Right lobe of liver (tissue), 6 donors: ENCODE data around the gene MXI1. TPM values are rescaled to one million over a fixed set of nuclear protein-coding genes. Genes with fewer than 3 reads are reported as not detected.

ENCODE experiments used
- ATAC-seq, 4 donors: fragments of 200-7000 bp; cut with Tn5 transposase; one replicate each; pipeline ENCODE4 v1.9.1; 2020; ENCODE audit warnings: mild to moderate bottlenecking in 4 of 4, moderate library complexity in 4 of 4
- DNase-seq, 3 donors: peaks; one replicate each; pipeline ENCODE4 v3.0.0-alpha.2; 2020
- H3K27ac ChIP-seq, 3 donors: fragments of 200-600 bp; one replicate each; pipeline ENCODE4 v1.8.0; 2022
- H3K27me3 ChIP-seq, 2 donors: fragments of 200-600 bp; one replicate each; pipeline ENCODE4 v1.8.0; 2022
- H3K36me3 ChIP-seq, 4 donors: fragments of 200-600 bp; sonication (generic) in 1 of 4; one replicate each; pipeline versions ENCODE4 v1.5.1 to v1.8.0; 2017 to 2022; ENCODE audit warnings: control low read depth in 1 of 4
- H3K4me1 ChIP-seq, 4 donors: fragments of 200-600 bp; sonication (generic) in 1 of 4; one replicate each; pipeline versions ENCODE4 v1.5.1 to v1.8.0; 2017 to 2022; ENCODE audit warnings: control low read depth in 1 of 4
- H3K4me3 ChIP-seq, 3 donors: fragments of 200-600 bp; one replicate each; pipeline ENCODE4 v1.8.0; 2022
- H3K9me3 ChIP-seq, 4 donors: fragments of 200-600 bp; sonication (generic) in 1 of 4; one replicate each; pipeline versions ENCODE4 v1.5.1 to v1.8.0; 2017 to 2022; ENCODE audit warnings: control low read depth in 1 of 4
- CTCF ChIP-seq, 4 donors: fragments of 200-600 bp in 3 of 4; fragments of 450-650 bp in 1 of 4; IDR thresholded peaks; one replicate each; pipeline versions ENCODE4 v1.5.1 to v1.8.0; 2016 to 2022; ENCODE audit warnings: antibody characterized with exemption in 4 of 4, mild to moderate bottlenecking in 2 of 4
- POLR2A ChIP-seq: fragments of 450-650 bp; IDR thresholded peaks from one replicate; pipeline ENCODE4 v1.6.1; 2017; ENCODE audit warnings: antibody characterized with exemption, mild to moderate bottlenecking
- WGBS: methylation state at CpG from one replicate; pipeline ENCODE4 v1.1.6; 2018; ENCODE audit warnings: low coverage, low lambda C conversion rate; ENCODE audit not compliant: insufficient coverage; ENCODE audit errors: missing lambda C conversion rate; 5-methylcytosine and 5-hydroxymethylcytosine counted together
- intact Hi-C, 2 donors: fragments of 100-400 bp; cut with DNase I; formaldehyde crosslinking; loops; one replicate each; pipeline versions ENCODE4 v1.11.2 to v1.14.1; 2022
- total RNA-seq, 6 experiments: library from RNA; depleted of rRNA in 2 of 6; stranded (reverse); fragments of >200 nt in 2 of 6; fragmentation: NEBNext Ultra II Directional in 3 of 6; extraction: Animal tissue kit (Norgen Biotek cat#: 25700) in 3 of 6; gene quantifications; one replicate each; pipeline versions ENCODE4 v1.1.0 to v1.2.4, GENCODE V29; 2016 to 2023
- donor health status: DM: no; HTN: yes; CAD: no.
- donor health status: DM: no; HTN: no; CAD: no.
- donor health status: DM: no; HTN: no; CAD: no.
- donor health status: DM: no; HTN: yes; CAD: no.
- donor health status: DM: no; HTN: yes; CAD: no.

The MXI1 gene
- total RNA-seq, 6 experiments from 2014 or later: 17.1 to 32.6 (median 26.5) TPM

GRCh38 chr10:110218632-110219031, 11.2 kb downstream of the MXI1 start:
- H3K4me1 ChIP-seq: peaks cover 0 to 2% (median 0%) of the 10 kb centered on the region in 4 donors
- H3K4me3 ChIP-seq: no peak overlapping the region
- no peaks in the 10 kb centered on the region for H3K36me3 ChIP-seq
- H3K9me3 ChIP-seq: no peaks in the 10 kb centered on the region
- DNase-seq (no peak), ATAC-seq (no peak)
- no peak for TF ChIP-seq POLR2A
- no peak for TF ChIP-seq CTCF (IDR thresholded peaks at IDR 0.05)
- no peaks in the 10 kb centered on the region for H3K27me3 ChIP-seq
- WGBS: 91% methylated on average over 4 of the region's 6 CpGs
- intact Hi-C loops: loop anchor here in 1 of 2 donors (5.0 kb wide), 1 partner anchor 76 kb away; no protein-coding TSS in a partner anchor
- no peak overlapping the region for H3K27ac ChIP-seq

- Histone ChIP-seq H3K36me3 (no peaks in the 10 kb centered on the region), H3K4me3 (no peak overlapping the region), H3K9me3 (no peaks in the 10 kb centered on the region), H3K27ac (no peak overlapping the region), H3K4me1 (peaks cover 0 to 2% (median 0%) of the 10 kb centered on the region in 4 donors), H3K27me3 (no peaks in the 10 kb centered on the region)
- no peak for TF ChIP-seq CTCF (IDR thresholded peaks at IDR 0.05)
- TF ChIP-seq POLR2A: no peak
- WGBS: 82% methylated on average over 7 of the region's 7 CpGs
- no peak for ATAC-seq
- DNase-seq: no peak
- intact Hi-C loops: loop anchor here (5.0 to 10.0 kb wide), 2 partner anchors 55 to 78 kb away; no protein-coding TSS in a partner anchor
Observed at GRCh38 chr10:110219884-110220283, 12.5 kb downstream of the MXI1 start.

- Histone ChIP-seq H3K27me3 (no peaks in the 10 kb centered on the region), H3K36me3 (no peaks in the 10 kb centered on the region), H3K4me1 (peaks cover 0 to 2% (median 0%) of the 10 kb centered on the region in 4 donors), H3K4me3 (no peak overlapping the region), H3K9me3 (no peaks in the 10 kb centered on the region), H3K27ac (no peak overlapping the region)
- intact Hi-C loops: loop anchor here in 1 of 2 donors (10.0 kb wide), 1 partner anchor 54 kb away; no protein-coding TSS in a partner anchor
- TF ChIP-seq CTCF (IDR thresholded peaks at IDR 0.05): no peak
- TF ChIP-seq POLR2A: no peak
- DNase-seq (peak in 1 of 3 donors; percentile 38), ATAC-seq (peak in 2 of 4 donors; percentile 10 to 37)
- WGBS: 48% methylated on average over 2 of the region's 2 CpGs
Observed at GRCh38 chr10:110220398-110220797, 13.0 kb downstream of the MXI1 start.

- Histone ChIP-seq H3K4me1 (peaks cover 0 to 2% (median 0%) of the 10 kb centered on the region in 4 donors), H3K36me3 (no peaks in the 10 kb centered on the region), H3K9me3 (no peaks in the 10 kb centered on the region), H3K27ac (peak overlapping the region in 2 of 3 donors; percentile 5 to 17), H3K27me3 (no peaks in the 10 kb centered on the region), H3K4me3 (peak overlapping the region in 2 of 3 donors; percentile 4 to 23)
- DNase-seq (no peak), ATAC-seq (no peak)
- intact Hi-C loops: loop anchor here in 1 of 2 donors (10.0 kb wide), 1 partner anchor 54 kb away; no protein-coding TSS in a partner anchor
- no peak for TF ChIP-seq POLR2A
- TF ChIP-seq CTCF (IDR thresholded peaks at IDR 0.05): no peak
- WGBS: 89% methylated on average over 4 of the region's 4 CpGs
Observed at GRCh38 chr10:110221044-110221720, 13.8 kb downstream of the MXI1 start.
